Measurements from ENCODE around the gene OTX1. TPM values are rescaled to one million over a fixed set of nuclear protein-coding genes. Genes with fewer than 3 reads are reported as not detected.

OTX1 gene
- total and polyA plus RNA-seq, 10 of the 15 experiments (the other 5 are each of a cell fraction or from before 2014, with no cell fraction given), result 0.04 to 0.67 (median 0.23) TPM; not detected in 2

GRCh38 chr2:63101954-63102353 lies 51.3 kb downstream of the OTX1 start:
- in situ Hi-C loops (cut with MboI), result no loop called here
- no peak for TF ChIP-seq CEBPZ (IDR thresholded peaks at IDR 0.05; ENCODE audit: low read depth, low read length)
- no peak for TF ChIP-seq TCF12 (IDR thresholded peaks at IDR 0.05; ENCODE audit: low read depth, low read length)
- TF ChIP-seq EP300 (IDR thresholded peaks at IDR 0.05; ENCODE audit: borderline replicate concordance in 1 of 2, control insufficient read depth in 1 of 2, low read depth in 2 of 2, low read length in 2 of 2), result no peak
- TF ChIP-seq ZBTB33 (IDR thresholded peaks at IDR 0.05), result no peak
- TF ChIP-seq RAD21 (IDR thresholded peaks at IDR 0.05; ENCODE audit: insufficient read depth, low read depth, low read length), result no peak
- TF ChIP-seq KLF5 (IDR thresholded peaks at IDR 0.05; ENCODE audit: partially characterized antibody), result no peak
- TF ChIP-seq NBN (IDR thresholded peaks at IDR 0.05), result no peak
- TF ChIP-seq TCF3 (IDR thresholded peaks at IDR 0.05; ENCODE audit: borderline replicate concordance, insufficient read depth, low read depth, low read length), result no peak
- TF ChIP-seq JUNB (IDR thresholded peaks at IDR 0.05), result no peak
- no peak for TF ChIP-seq MTA3 (IDR thresholded peaks at IDR 0.05; ENCODE audit: borderline replicate concordance, low read length)
- TF ChIP-seq ATF2 (IDR thresholded peaks at IDR 0.05; ENCODE audit: low read length), result no peak
- no peak for TF ChIP-seq HCFC1 (IDR thresholded peaks at IDR 0.05; ENCODE audit: low read length)
- TF ChIP-seq MYB (IDR thresholded peaks at IDR 0.05; ENCODE audit: borderline replicate concordance, low read depth, low read length), result no peak
- WGBS (ENCODE audit: insufficient coverage, insufficient replicate concordance, low lambda C conversion rate, missing lambda C conversion rate), result 5% methylated on average over 2 of the region's 2 CpGs

More at GRCh38 chr2:63101954-63102353, 51.3 kb downstream of the OTX1 start:
- Histone ChIP-seq H3K9ac (ENCODE audit: control insufficient read depth, insufficient read depth, low read length) (no peak overlapping the region), H3K9me3 (replicated peaks; ENCODE audit: control insufficient read depth, insufficient read depth, low read length) (peaks cover 3% of the 10 kb centered on the region; the same call in 2 of the 3 replicates), H4K20me1 (ENCODE audit: control insufficient read depth, insufficient read depth) (no peaks in the 10 kb centered on the region), H3K27ac (ENCODE audit: control insufficient read depth, insufficient read depth) (no peak overlapping the region), H2AFZ (ENCODE audit: control insufficient read depth, low read depth, low read length) (no peak overlapping the region), H3K27me3 (replicated peaks in 1 of 2; ENCODE audit: control insufficient read depth in 2 of 2, insufficient read depth in 2 of 2, low read length in 1 of 2) (no peaks in the 10 kb centered on the region), H3K4me1 (ENCODE audit: control insufficient read depth, insufficient read depth, low read length) (no peaks in the 10 kb centered on the region), H3K4me2 (ENCODE audit: control insufficient read depth, insufficient read depth) (no peak overlapping the region), H3K36me3 (ENCODE audit: control insufficient read depth in 2 of 2, insufficient read depth in 2 of 2, low read length in 1 of 2) (no peaks in the 10 kb centered on the region), H3K4me3 (no peak overlapping the region), H3K79me2 (ENCODE audit: control insufficient read depth, insufficient read depth, low read length) (no peaks in the 10 kb centered on the region)
- ChIA-PET POLR2A (no interaction called here), CTCF (interaction anchor here (0.6 kb wide), 1 partner anchor 16 kb away, joined by 3 read pairs; no protein-coding TSS in a partner anchor), SMC1A (ENCODE audit: uncharacterized antibody, unreplicated experiment) (no interaction called here), RAD21 (ENCODE audit: unreplicated experiment) (no interaction called here)
- no TSS peak for BruUV-seq (replicated peaks)
- no peak for FAIRE-seq
- ATAC-seq, result no peak
- DNase-seq (ENCODE audit: low read depth, low spot score), result no peak
- intact Hi-C loops (cut with micrococcal nuclease; ENCODE audit: unreplicated experiment), result no loop called here
